Stimulated activated naive CD8-positive, alpha-beta T cell treated with anti-CD3 and anti-CD28 coated beads, Interleukin-15, Interleukin-2, amounts not matched to agents 100 U/mL and 50 U/mL, for 24 hours (primary cell): ENCODE measurements around the gene ADH7.

Experiments used
- ATAC-seq: fragments of 150-1000 bp; cut with Tn5 transposase; one replicate; pipeline ENCODE4 v1.10.0; 2021
- DNase-seq: peaks from one replicate; pipeline ENCODE4 v3.0.0; 2021

The ADH7 gene

GRCh38 chr4:99435154-99435553, at the start of gene ADH7:
ADH7 (minus strand) TSS chr4:99435342; CDS start chr4:99435233, 109 bp downstream.
- DNase-seq (no peak), ATAC-seq (no peak)

- DNase-seq (no peak), ATAC-seq (no peak)
Measured at GRCh38 chr4:99483636-99484035, 48.5 kb upstream of the ADH7 start.

GRCh38 chr4:99473131-99473530, 38.0 kb upstream of the ADH7 start:
- no peak for ATAC-seq
- DNase-seq = no peak

GRCh38 chr4:99471896-99472295, 36.8 kb upstream of the ADH7 start:
- DNase-seq (no peak), ATAC-seq (no peak)

- no peak for ATAC-seq
- no peak for DNase-seq
Measured at GRCh38 chr4:99471349-99471748, 36.2 kb upstream of the ADH7 start.

- ATAC-seq (no peak), DNase-seq (no peak)
Measured at GRCh38 chr4:99468889-99469288, 33.7 kb upstream of the ADH7 start.

GRCh38 chr4:99467887-99468286, 32.7 kb upstream of the ADH7 start:
- ATAC-seq (no peak), DNase-seq (no peak)

GRCh38 chr4:99463566-99463965, 28.4 kb upstream of the ADH7 start:
- DNase-seq (no peak), ATAC-seq (no peak)

- DNase-seq = peak; percentile 45
- ATAC-seq = peak; percentile 61
Measured at GRCh38 chr4:99462875-99463464, 27.8 kb upstream of the ADH7 start.

- no peak for ATAC-seq
- DNase-seq = no peak
Measured at GRCh38 chr4:99461623-99462401, 26.7 kb upstream of the ADH7 start.

- DNase-seq = no peak
- ATAC-seq = no peak
Measured at GRCh38 chr4:99459546-99460042, 24.5 kb upstream of the ADH7 start.

GRCh38 chr4:99458911-99459447, 23.8 kb upstream of the ADH7 start:
- no peak for DNase-seq
- ATAC-seq = no peak

- no peak for DNase-seq
- no peak for ATAC-seq
Measured at GRCh38 chr4:99457676-99458075, 22.5 kb upstream of the ADH7 start.

- ATAC-seq (no peak), DNase-seq (no peak)
Measured at GRCh38 chr4:99457270-99457669, 22.1 kb upstream of the ADH7 start.

- no peak for ATAC-seq
- no peak for DNase-seq
Measured at GRCh38 chr4:99447513-99447912, 12.4 kb upstream of the ADH7 start.

- peak; percentile 79 for ATAC-seq
Measured at GRCh38 chr4:99447079-99447478, 11.9 kb upstream of the ADH7 start.

GRCh38 chr4:99438405-99438780, 3.3 kb upstream of the ADH7 start:
- no peak for DNase-seq
- no peak for ATAC-seq

More at GRCh38 chr4:99447079-99447478, 11.9 kb upstream of the ADH7 start:
- DNase-seq = peak; percentile 11

GRCh38 chr4:99437723-99438404, 2.7 kb upstream of the ADH7 start:
- ATAC-seq = no peak

GRCh38 chr4:99436976-99437722, 2.0 kb upstream of the ADH7 start:
- ATAC-seq (no peak), DNase-seq (no peak)

More at GRCh38 chr4:99437723-99438404, 2.7 kb upstream of the ADH7 start:
- DNase-seq = no peak

GRCh38 chr4:99436462-99436861, 1.3 kb upstream of the ADH7 start:
- ATAC-seq (no peak), DNase-seq (no peak)

GRCh38 chr4:99430106-99430505, 5.0 kb downstream of the ADH7 start:
- DNase-seq (no peak), ATAC-seq (no peak)

- ATAC-seq = no peak
- no peak for DNase-seq
Measured at GRCh38 chr4:99417125-99417524, 18.0 kb downstream of the ADH7 start.
